SK-N-SH treated with all-trans-retinoic acid at 6 μM for 48 hours (cell line): Measurements from ENCODE around the gene PKD2L2.

Source experiments
- ARNTL ChIP-seq: fragments of 450-650 bp; formaldehyde crosslinking; IDR thresholded peaks from 2 replicates; pipeline ENCODE4 v1.5.0; 2020; ENCODE audit warnings: low read depth, mild to moderate bottlenecking, moderate library complexity, borderline replicate concordance
- BACH2 ChIP-seq: fragments of 250-450 bp; sonication (Bioruptor Pico); IDR thresholded peaks from 2 replicates; pipeline ENCODE4 v1.9.0; 2021; ENCODE audit warnings: mild to moderate bottlenecking, borderline replicate concordance
- ISL1 ChIP-seq: fragments of 250-450 bp; sonication (Bioruptor Pico); IDR thresholded peaks from 2 replicates; pipeline ENCODE4 v2.1.2; 2022; ENCODE audit warnings: mild to moderate bottlenecking, moderate library complexity
- TOX ChIP-seq: fragments of 250-450 bp; sonication (Bioruptor Pico); IDR thresholded peaks from 2 replicates; pipeline ENCODE4 v1.8.0; 2021; ENCODE audit warnings: mild to moderate bottlenecking, moderate library complexity, borderline replicate concordance
- ZFP3 ChIP-seq: fragments of 250-450 bp; sonication (Bioruptor Pico); IDR thresholded peaks from 2 replicates; pipeline ENCODE4 v1.5.0; 2020; ENCODE audit warnings: mild to moderate bottlenecking, moderate library complexity
- ZFP30 ChIP-seq: fragments of 450-650 bp; formaldehyde crosslinking; IDR thresholded peaks from 2 replicates; pipeline ENCODE4 v1.5.0; 2022; ENCODE audit warnings: mild to moderate bottlenecking, moderate library complexity
- ZNF565 ChIP-seq: fragments of 450-650 bp; formaldehyde crosslinking; conservative IDR thresholded peaks from 2 replicates; pipeline ENCODE4 v1.5.0; 2020; ENCODE audit warnings: low read depth, mild to moderate bottlenecking, moderate library complexity

DNA sequence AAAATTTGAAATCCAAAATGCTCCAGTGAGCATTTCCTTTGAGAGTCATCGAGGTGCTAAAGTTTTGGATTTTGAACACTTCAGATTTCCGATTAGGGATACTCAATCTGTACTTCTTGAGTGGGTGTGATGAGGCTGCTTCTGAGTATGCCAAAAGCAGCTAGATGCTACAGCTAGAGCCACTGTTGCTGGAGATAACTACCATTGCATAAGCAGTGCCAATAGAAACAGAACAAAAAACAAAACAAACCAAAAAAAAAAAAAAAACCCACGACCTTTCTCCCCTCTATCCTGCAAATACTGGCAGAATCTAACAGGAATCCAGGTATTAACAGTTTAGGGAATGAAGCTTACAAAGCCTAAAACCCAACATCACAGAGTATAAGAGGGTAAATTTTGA, 43.5 kb downstream of the PKD2L2 start:
- no peak for TF ChIP-seq ISL1 (CRISPR knock-in tag)
- no peak for TF ChIP-seq TOX (CRISPR knock-in tag)
- TF ChIP-seq ZNF565 (CRISPR knock-in tag): no peak
- TF ChIP-seq BACH2 (CRISPR knock-in tag): no peak
- TF ChIP-seq ARNTL (CRISPR knock-in tag): no peak
- TF ChIP-seq ZFP30: no peak
- TF ChIP-seq ZFP3: no peak
